GM23338 (cell line): ENCODE results near the gene CNTNAP4. TPM values are rescaled to one million over a fixed set of nuclear protein-coding genes. Genes with fewer than 3 reads are reported as not detected.

Source experiments
- ATAC-seq: fragments of 200-7000 bp; cut with Tn5 transposase; 3 replicates; pipeline ENCODE4 v1.9.1; 2020
- DNase-seq: peaks from one replicate; pipeline ENCODE4 v3.0.0-alpha.2; 2015; ENCODE audit warnings: low spot score
- H2AFZ ChIP-seq: fragments of 200-600 bp; sonication (generic); 2 replicates; pipeline ENCODE4 v1.8.0; 2016; ENCODE audit warnings: antibody characterized with exemption, mild to moderate bottlenecking, moderate library complexity
- H3F3A ChIP-seq: fragments of 200-600 bp; sonication (generic); replicated peaks from 2 replicates; pipeline ENCODE4 v1.8.0; 2017; ENCODE audit warnings: antibody characterized with exemption, mixed run types, low read depth
- H3K27ac ChIP-seq: fragments of 200-600 bp; sonication (generic); 2 replicates; pipeline ENCODE4 v1.6.1; 2016; ENCODE audit warnings: low read depth
- H3K27me3 ChIP-seq: fragments of 200-600 bp; sonication (generic); 2 replicates; pipeline ENCODE4 v1.8.0; 2016; ENCODE audit warnings: mild to moderate bottlenecking, mixed run types, moderate library complexity; ENCODE audit not compliant: insufficient read depth
- H3K36me3 ChIP-seq: fragments of 200-600 bp; sonication (generic); 2 replicates; pipeline ENCODE4 v1.8.0; 2016; ENCODE audit warnings: mild to moderate bottlenecking; ENCODE audit not compliant: insufficient read depth
- H3K4me1 ChIP-seq: fragments of 200-600 bp; sonication (generic); 2 replicates; pipeline ENCODE4 v1.8.0; 2016; ENCODE audit warnings: mild to moderate bottlenecking, moderate library complexity; ENCODE audit not compliant: insufficient read depth
- H3K4me2 ChIP-seq: fragments of 200-600 bp; sonication (generic); 2 replicates; pipeline ENCODE4 v1.7.1; 2017; ENCODE audit warnings: mixed run types
- H3K4me3 ChIP-seq: fragments of 200-600 bp; sonication (generic); 2 replicates; pipeline ENCODE4 v1.6.1; 2016; ENCODE audit warnings: mixed run types
- H3K79me2 ChIP-seq: fragments of 200-600 bp; sonication (generic); replicated peaks from 2 replicates; pipeline ENCODE4 v1.8.0; 2017; ENCODE audit warnings: mild to moderate bottlenecking; ENCODE audit not compliant: insufficient read depth
- H3K9me2 ChIP-seq: fragments of 200-600 bp; sonication (generic); 2 replicates; pipeline ENCODE4 v1.8.0; 2017; ENCODE audit not compliant: insufficient read depth
- H4K20me1 ChIP-seq: fragments of 200-600 bp; sonication (generic); replicated peaks from 2 replicates; pipeline ENCODE4 v1.8.0; 2017; ENCODE audit warnings: mild to moderate bottlenecking; ENCODE audit not compliant: insufficient read depth
- H3K27ac Mint-ChIP-seq: 2 replicates; pipeline ENCODE4 v1.8.0; 2020; ENCODE audit warnings: inconsistent platforms, mild to moderate bottlenecking, moderate library complexity, mixed read lengths
- H3K27me3 Mint-ChIP-seq: 3 replicates; pipeline ENCODE4 v1.8.0; 2022; ENCODE audit warnings: low read depth, mild to moderate bottlenecking, moderate library complexity, mixed read lengths, inconsistent platforms; ENCODE audit not compliant: insufficient read depth, poor library complexity
- H3K36me3 Mint-ChIP-seq: 3 replicates; pipeline ENCODE4 v1.8.0; 2021; ENCODE audit warnings: low read depth, mild to moderate bottlenecking, inconsistent platforms, moderate library complexity, mixed read lengths
- H3K4me1 Mint-ChIP-seq: 3 replicates; pipeline ENCODE4 v1.8.0; 2020; ENCODE audit warnings: mild to moderate bottlenecking, inconsistent platforms, mixed read lengths
- H3K4me3 Mint-ChIP-seq: 3 replicates; pipeline ENCODE4 v1.8.0; 2021; ENCODE audit warnings: moderate library complexity, mild to moderate bottlenecking, inconsistent platforms, mixed read lengths
- H3K9me3 Mint-ChIP-seq: 3 replicates; pipeline ENCODE4 v1.8.0; 2020; ENCODE audit warnings: moderate library complexity, mild to moderate bottlenecking, inconsistent platforms, mixed read lengths
- CREB1 ChIP-seq: fragments of 250-450 bp; sonication (Bioruptor Pico); IDR thresholded peaks from 2 replicates; pipeline ENCODE4 v1.5.0; 2020; ENCODE audit warnings: low read depth, mild to moderate bottlenecking, moderate library complexity
- CTCF ChIP-seq, 2 experiments: fragments of 200-600 bp in 1 of 2; sonication (generic) in 1 of 2; conservative IDR thresholded peaks; 2 replicates each; pipeline versions ENCODE4 v1.5.1 to v1.6.1; 2016 to 2017; ENCODE audit warnings: antibody characterized with exemption in 2 of 2, low read depth in 2 of 2, mild to moderate bottlenecking in 2 of 2, moderate library complexity in 1 of 2
- ETS1 ChIP-seq: IDR thresholded peaks from 2 replicates; pipeline ENCODE4 v1.6.1; 2016; ENCODE audit warnings: antibody characterized with exemption
- EZH2 ChIP-seq: fragments of 200-600 bp; sonication (generic); IDR thresholded peaks from one replicate; pipeline ENCODE4 v1.8.0; 2017; ENCODE audit warnings: antibody characterized with exemption, mild to moderate bottlenecking, low read depth; ENCODE audit not compliant: unreplicated experiment
- EZH2phosphoT487 ChIP-seq: fragments of 200-600 bp; sonication (generic); IDR thresholded peaks from one replicate; pipeline ENCODE4 v1.8.1; 2018; ENCODE audit warnings: antibody characterized with exemption; ENCODE audit not compliant: unreplicated experiment
- JUNB ChIP-seq: IDR thresholded peaks from one replicate; pipeline ENCODE4 v1.6.1; 2016; ENCODE audit warnings: antibody characterized with exemption; ENCODE audit not compliant: unreplicated experiment
- NANOG ChIP-seq: IDR thresholded peaks from 2 replicates; pipeline ENCODE4 v1.6.1; 2016; ENCODE audit warnings: antibody characterized with exemption, borderline replicate concordance
- REST ChIP-seq: IDR thresholded peaks from one replicate; pipeline ENCODE4 v1.6.1; 2018; ENCODE audit warnings: antibody characterized with exemption; ENCODE audit not compliant: unreplicated experiment
- STAT1 ChIP-seq: IDR thresholded peaks from one replicate; pipeline ENCODE4 v1.6.1; 2016; ENCODE audit warnings: antibody characterized with exemption; ENCODE audit not compliant: unreplicated experiment
- ZNF114 ChIP-seq: fragments of 250-450 bp; sonication (Bioruptor Pico); IDR thresholded peaks from 2 replicates; pipeline ENCODE4 v1.5.0; 2020; ENCODE audit warnings: mild to moderate bottlenecking, moderate library complexity
- polyA plus RNA-seq: library from polyadenylated mRNA; unstranded; fragments of >200 nt; fragmentation: Nextera tagmentation; extraction: Ambion mirVana; gene quantifications from 2 replicates; pipeline ENCODE4 v1.2.1, GENCODE V29; 2016
- total RNA-seq: library from RNA; depleted of rRNA; stranded (reverse); fragments of >200 nt; shearing (Covaris generic); gene quantifications from 2 replicates; pipeline ENCODE4 v1.2.3, GENCODE V29; 2014

CNTNAP4 gene
- total and polyA plus RNA-seq, 2 experiments from 2014 or later: not detected

- TF ChIP-seq CTCF (conservative IDR thresholded peaks at IDR 0.05; ENCODE audit: low read depth in 2 of 2) (no peak), ETS1 (no peak), STAT1 (no peak), ZNF114 (CRISPR knock-in tag) (no peak), CREB1 (no peak), NANOG (no peak), REST (no peak)
Observed at GRCh38 chr16:76338472-76338871, 61.3 kb downstream of the CNTNAP4 start (continued).

- Histone ChIP-seq H3K9me2 (0 out of 2 replicates have a peak, but pooled peaks cover 2% of the 10 kb centered on the region), H3K4me1 (no peaks in the 10 kb centered on the region), H3K4me3 (no peak overlapping the region), H3F3A (no peaks in the 10 kb centered on the region), H3K27ac (no peak overlapping the region), H3K79me2 (no peaks in the 10 kb centered on the region), H3K4me2 (no peak overlapping the region), H3K36me3 (no peaks in the 10 kb centered on the region), H4K20me1 (no peaks in the 10 kb centered on the region), H3K27me3 (no peaks in the 10 kb centered on the region), H2AFZ (no peak overlapping the region)
- H3K4me3 Mint-ChIP-seq: no peak overlapping the region
- no peak for ATAC-seq
- H3K27me3 Mint-ChIP-seq: peaks cover 3% of the 10 kb centered on the region
- no peaks in the 10 kb centered on the region for H3K36me3 Mint-ChIP-seq
- no peak overlapping the region for H3K27ac Mint-ChIP-seq
- DNase-seq: no peak
- peaks cover 69% of the 10 kb centered on the region for H3K9me3 Mint-ChIP-seq
- no peaks in the 10 kb centered on the region for H3K4me1 Mint-ChIP-seq
- TF ChIP-seq NANOG: no peak
- no peak for TF ChIP-seq CTCF (conservative IDR thresholded peaks at IDR 0.05; ENCODE audit: low read depth in 2 of 2)
- TF ChIP-seq EZH2phosphoT487: no peak
- no peak for TF ChIP-seq CREB1
- no peak for TF ChIP-seq EZH2
- no peak for TF ChIP-seq JUNB
- no peak for TF ChIP-seq ZNF114 (CRISPR knock-in tag)
- TF ChIP-seq STAT1: no peak
Observed at GRCh38 chr16:76343769-76344168, 66.6 kb downstream of the CNTNAP4 start.
